ENCODE measurements around the gene ATXN2L. TPM values are rescaled to one million over a fixed set of nuclear protein-coding genes. Genes with fewer than 3 reads are reported as not detected.
A peak's percentile ranks its signal among the peaks of the same experiment; 100 is the strongest.

ATXN2L gene
- total and polyA plus RNA-seq, 2 of the 13 experiments (the other 11 are each of a cell fraction or from before 2014, with no cell fraction given) = 40.8 to 55.1 TPM

GRCh38 chr16:28846080-28846932 is 23.5 kb downstream of the ATXN2L start, which contains the start of gene TUFM (continued):
- no peak for TF ChIP-seq IRX3 (CRISPR knock-in tag; IDR thresholded peaks at IDR 0.05; ENCODE audit: borderline replicate concordance, low read depth)
- TF ChIP-seq MATR3 (CRISPR knock-in tag; IDR thresholded peaks at IDR 0.05) = no peak
- no peak for TF ChIP-seq ZBTB37 (CRISPR knock-in tag; IDR thresholded peaks at IDR 0.05)
- TF ChIP-seq ZNF761 (CRISPR knock-in tag; conservative IDR thresholded peaks at IDR 0.05) = no peak
- peak; percentile 99 for TF ChIP-seq THAP11 (CRISPR knock-in tag; IDR thresholded peaks at IDR 0.05)
- TF ChIP-seq ZNF780A (CRISPR knock-in tag; IDR thresholded peaks at IDR 0.05) = no peak
- TF ChIP-seq IRF9 (CRISPR knock-in tag; IDR thresholded peaks at IDR 0.05; ENCODE audit: borderline replicate concordance) = peak; percentile 92; the same call in 1 of the 2 replicates
- TF ChIP-seq MTA3 (CRISPR knock-in tag; IDR thresholded peaks at IDR 0.05) = no peak
- peak; percentile 95 for TF ChIP-seq IKZF5 (CRISPR knock-in tag; IDR thresholded peaks at IDR 0.05)
- TF ChIP-seq RNF2 (conservative IDR thresholded peaks at IDR 0.05; ENCODE audit: low read depth) = no peak
- peak; percentile 73 for TF ChIP-seq KLF12 (CRISPR knock-in tag; IDR thresholded peaks at IDR 0.05; ENCODE audit: borderline replicate concordance)
- peak; percentile 57; the same call in 1 of the 2 replicates for TF ChIP-seq ZNF724P (CRISPR knock-in tag; IDR thresholded peaks at IDR 0.05; ENCODE audit: borderline replicate concordance)
- TF ChIP-seq ELF4 (CRISPR knock-in tag; IDR thresholded peaks at IDR 0.05; ENCODE audit: borderline replicate concordance) = peak; percentile 80; the same call in 1 of the 2 replicates
- 0 out of 2 replicates have a peak, but pooled peaks have one; percentile 83 for TF ChIP-seq KMT2A (CRISPR knock-in tag; IDR thresholded peaks at IDR 0.05)
- 0 out of 2 replicates have a peak, but pooled peaks have one; percentile 4 for TF ChIP-seq HNF4A (CRISPR knock-in tag; IDR thresholded peaks at IDR 0.05)
- TF ChIP-seq ZNF382 (CRISPR knock-in tag; IDR thresholded peaks at IDR 0.05; ENCODE audit: borderline replicate concordance) = no peak
- peak; percentile 53; the same call in 1 of the 2 replicates for TF ChIP-seq ZNF891 (CRISPR knock-in tag; IDR thresholded peaks at IDR 0.05)
- TF ChIP-seq ZNF713 (CRISPR knock-in tag; IDR thresholded peaks at IDR 0.05) = peak; percentile 95; the same call in 1 of the 2 replicates
- peak; percentile 95; the same call in 1 of the 2 replicates for TF ChIP-seq PCBP1 (IDR thresholded peaks at IDR 0.05; ENCODE audit: borderline replicate concordance, low read depth, low read length)
- TF ChIP-seq ZNF790 (CRISPR knock-in tag; IDR thresholded peaks at IDR 0.05; ENCODE audit: borderline replicate concordance) = peak; percentile 73
- TF ChIP-seq PHF20 (CRISPR knock-in tag; IDR thresholded peaks at IDR 0.05) = peak; percentile 98
- no peak for TF ChIP-seq ISX (CRISPR knock-in tag; conservative IDR thresholded peaks at IDR 0.05)
- TF ChIP-seq TFAP4 (IDR thresholded peaks at IDR 0.05; ENCODE audit: borderline replicate concordance, low read depth) = peak; percentile 46
